ENCODE results near the gene DCUN1D5.
A peak's percentile ranks its signal among the peaks of the same experiment; 100 is the strongest.

Gene DCUN1D5

GRCh38 chr11:103108933-103109817, 17.2 kb upstream of the DCUN1D5 start, which contains the start of gene DYNC2H1:
TSS of gene DYNC2H1 (plus strand) at chr11:103109426. CDS start at chr11:103109575, 149 bp downstream.
- peak; percentile 76 for DNase-seq (ENCODE audit: extremely low read depth, low read depth)
- peak; percentile 57 for TF ChIP-seq CTCF (IDR thresholded peaks at IDR 0.05; ENCODE audit: low read depth, low read length)

DNA sequence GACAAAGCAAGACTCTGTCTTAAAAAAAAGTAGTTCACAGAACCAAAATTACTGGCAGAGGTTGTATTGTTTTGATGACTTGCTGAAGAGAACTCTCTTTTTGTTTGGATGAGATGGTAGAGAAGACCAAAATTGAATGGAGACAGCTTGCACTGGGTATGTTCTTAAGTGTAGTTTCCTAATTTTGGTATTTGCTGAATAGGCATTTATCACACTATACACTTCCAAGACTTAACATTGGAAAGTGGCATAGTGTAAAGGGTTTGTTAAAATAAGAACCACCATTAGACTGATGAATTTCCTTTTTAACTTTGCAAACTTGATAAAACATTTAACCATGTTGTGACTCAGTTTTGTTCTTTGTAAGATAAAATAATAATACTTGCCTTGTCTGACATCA, 5.3 kb upstream of the DCUN1D5 start:
- no peak for DNase-seq (ENCODE audit: extremely low read depth, low read depth)
- no peak for TF ChIP-seq CTCF (IDR thresholded peaks at IDR 0.05; ENCODE audit: low read depth, low read length)

DNA sequence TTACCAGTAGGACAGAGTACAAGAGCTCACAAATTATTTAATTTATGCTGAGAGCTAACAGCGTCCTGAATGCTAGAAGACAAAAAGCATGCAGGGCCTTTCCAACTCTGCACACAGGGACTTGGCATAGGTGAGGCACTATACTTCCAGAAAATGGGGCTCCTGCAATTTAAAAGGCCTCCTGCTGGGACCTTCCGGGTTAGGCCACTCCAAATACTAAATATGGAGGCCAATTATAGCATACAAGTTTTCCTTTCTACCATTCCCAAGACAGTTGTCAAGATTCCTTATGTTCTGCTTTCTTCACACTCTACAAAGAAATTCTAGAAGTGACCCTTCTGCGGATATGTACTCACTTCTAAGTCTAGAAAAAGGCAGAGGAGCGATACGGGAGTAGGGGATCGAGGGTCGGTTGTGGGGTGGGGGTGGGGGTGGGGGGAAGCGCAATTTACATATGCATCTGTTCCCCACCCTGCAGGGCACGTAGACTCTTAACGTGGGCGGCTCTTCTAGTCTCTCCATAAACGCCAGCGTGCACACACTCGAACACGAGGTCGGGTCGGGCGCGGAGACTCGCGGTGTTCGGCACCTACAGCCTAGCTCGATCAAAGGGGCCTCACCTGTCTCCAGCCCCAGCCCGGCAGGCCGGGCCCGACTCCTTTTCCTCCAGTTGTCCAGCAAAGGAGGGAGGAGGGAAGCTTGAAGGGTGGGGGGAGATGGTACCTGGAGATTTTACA, 728 bp downstream of the DCUN1D5 start:
- DNase-seq (ENCODE audit: extremely low read depth, low read depth): no peak
- TF ChIP-seq CTCF (IDR thresholded peaks at IDR 0.05; ENCODE audit: low read depth, low read length): no peak

DNA sequence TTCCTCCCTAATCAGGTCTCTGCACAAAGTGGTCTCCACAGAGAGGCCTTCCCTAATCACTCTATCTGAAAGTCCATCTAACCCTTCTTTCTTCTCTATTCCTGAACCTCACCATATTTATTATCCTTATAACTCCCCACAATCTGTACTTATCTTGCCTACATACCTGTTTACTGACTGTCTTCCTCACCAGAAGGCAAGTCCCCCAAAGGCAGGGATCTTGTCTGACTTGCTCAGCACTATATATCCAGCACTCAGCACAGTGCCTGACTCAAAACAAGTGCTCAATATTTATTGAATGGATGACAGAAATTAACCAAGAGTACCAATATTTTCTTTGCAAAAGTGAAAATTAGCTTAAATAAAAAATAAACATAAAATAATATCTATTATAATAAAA, 5.5 kb downstream of the DCUN1D5 start:
- no peak for DNase-seq (ENCODE audit: extremely low read depth, low read depth)
- TF ChIP-seq CTCF (IDR thresholded peaks at IDR 0.05; ENCODE audit: low read depth, low read length): no peak

GRCh38 chr11:103085758-103086365, 6.1 kb downstream of the DCUN1D5 start:
- DNase-seq (ENCODE audit: extremely low read depth, low read depth): no peak
- no peak for TF ChIP-seq CTCF (IDR thresholded peaks at IDR 0.05; ENCODE audit: low read depth, low read length)

DNA sequence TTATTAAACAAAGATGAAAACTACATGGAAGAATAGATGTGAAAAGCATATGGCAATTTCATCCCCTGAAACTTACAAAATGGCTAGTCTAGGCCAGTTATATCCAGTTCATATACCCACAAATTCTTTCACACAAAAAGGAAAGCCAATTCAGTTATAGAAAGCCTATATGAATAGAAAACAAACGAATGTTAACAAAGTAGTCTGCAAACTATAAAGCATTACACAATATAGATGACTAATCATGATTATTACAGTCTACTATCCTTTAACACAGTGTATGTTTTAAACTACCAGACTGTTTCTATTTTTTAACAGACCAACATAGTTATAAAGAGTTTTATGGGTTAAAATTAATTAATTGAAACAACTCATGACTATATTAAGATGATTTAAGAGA, 12.1 kb downstream of the DCUN1D5 start:
- no peak for DNase-seq (ENCODE audit: extremely low read depth, low read depth)
- TF ChIP-seq CTCF (IDR thresholded peaks at IDR 0.05; ENCODE audit: low read depth, low read length): no peak
